HG02571 (cell line): ENCODE results near the gene CNN2.

ENCODE experiments used
- ATAC-seq: cut with Tn5 transposase; IDR thresholded peaks from one replicate; pipeline ENCODE4 v1.9.1; 2021; ENCODE audit warnings: mild to moderate bottlenecking, moderate library complexity; ENCODE audit not compliant: unreplicated experiment

The CNN2 gene

GRCh38 chr19:1080360-1081161, 54.2 kb downstream of the CNN2 start:
- no peak for ATAC-seq

DNA sequence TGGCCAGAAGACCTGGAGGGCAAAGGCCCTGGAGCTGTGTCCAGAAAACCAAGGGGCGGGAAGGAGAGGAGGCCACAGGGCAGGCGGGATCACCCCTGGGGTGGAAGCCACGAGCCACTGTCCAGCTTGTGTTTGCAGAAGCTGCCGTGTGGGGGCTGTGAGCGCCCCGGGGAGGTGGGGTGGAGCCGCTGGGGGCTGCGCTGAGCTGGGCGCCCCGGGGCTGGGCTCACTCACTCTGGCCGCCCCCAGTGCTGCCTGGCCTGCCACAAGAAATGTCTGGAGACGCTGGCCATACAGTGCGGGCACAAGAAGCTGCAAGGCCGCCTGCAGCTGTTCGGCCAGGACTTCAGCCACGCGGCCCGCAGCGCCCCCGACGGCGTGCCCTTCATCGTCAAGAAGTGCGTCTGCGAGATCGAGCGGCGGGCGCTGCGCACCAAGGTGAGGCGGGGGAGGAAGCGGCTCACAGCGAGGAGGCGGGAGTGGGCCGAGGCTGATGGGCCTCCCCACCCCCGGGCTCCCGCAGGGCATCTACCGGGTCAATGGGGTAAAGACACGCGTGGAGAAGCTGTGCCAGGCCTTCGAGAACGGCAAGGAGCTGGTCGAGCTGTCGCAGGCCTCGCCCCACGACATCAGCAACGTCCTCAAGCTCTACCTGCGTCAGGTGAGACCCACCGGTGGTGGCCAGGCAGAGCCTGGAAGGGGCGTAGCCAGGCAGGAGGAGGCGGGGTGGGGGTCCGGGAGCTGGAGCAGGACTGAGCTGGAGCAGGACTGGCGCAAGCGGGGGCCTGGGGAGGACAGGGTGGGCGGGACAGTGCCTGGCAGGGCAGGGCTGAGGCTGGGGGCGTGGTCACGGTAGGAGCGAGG, 55.1 kb downstream of the CNN2 start:
- ATAC-seq: no peak

DNA sequence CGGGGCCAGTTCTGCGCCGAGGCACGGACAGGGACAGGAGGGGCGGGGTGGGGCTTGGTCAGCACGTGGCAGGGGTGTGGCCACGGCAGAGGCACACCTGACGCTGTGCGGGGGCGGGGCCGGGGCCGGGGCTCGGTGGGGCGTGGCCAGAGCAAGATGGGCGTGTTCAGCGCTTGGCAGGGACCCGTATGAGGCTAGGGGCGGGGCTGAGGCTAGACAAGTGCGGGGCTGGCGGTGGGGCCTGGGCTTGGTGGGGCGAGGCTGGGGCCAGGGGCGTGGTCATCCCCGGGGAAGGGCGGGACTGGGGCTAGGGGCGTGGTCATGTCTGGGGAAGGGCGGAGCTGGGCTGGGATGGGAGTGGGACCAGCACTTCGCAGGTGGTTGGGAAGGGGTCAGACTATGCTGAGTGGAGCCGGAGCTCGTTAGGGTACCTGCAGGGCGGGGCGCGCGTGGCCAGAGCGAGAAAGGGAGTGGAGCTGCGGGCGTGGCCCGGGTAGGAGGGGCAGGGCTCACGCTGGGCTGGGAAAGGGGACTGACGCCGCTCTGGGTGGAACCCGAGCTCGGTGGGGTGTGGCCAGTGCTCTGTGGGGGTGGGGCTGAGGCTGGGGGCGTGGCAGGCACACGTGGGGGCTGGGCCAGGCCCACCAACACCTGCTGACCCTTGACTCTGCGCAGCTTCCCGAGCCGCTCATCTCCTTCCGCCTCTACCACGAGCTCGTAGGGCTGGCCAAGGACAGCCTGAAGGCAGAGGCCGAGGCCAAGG, 55.9 kb downstream of the CNN2 start:
- no peak for ATAC-seq

DNA sequence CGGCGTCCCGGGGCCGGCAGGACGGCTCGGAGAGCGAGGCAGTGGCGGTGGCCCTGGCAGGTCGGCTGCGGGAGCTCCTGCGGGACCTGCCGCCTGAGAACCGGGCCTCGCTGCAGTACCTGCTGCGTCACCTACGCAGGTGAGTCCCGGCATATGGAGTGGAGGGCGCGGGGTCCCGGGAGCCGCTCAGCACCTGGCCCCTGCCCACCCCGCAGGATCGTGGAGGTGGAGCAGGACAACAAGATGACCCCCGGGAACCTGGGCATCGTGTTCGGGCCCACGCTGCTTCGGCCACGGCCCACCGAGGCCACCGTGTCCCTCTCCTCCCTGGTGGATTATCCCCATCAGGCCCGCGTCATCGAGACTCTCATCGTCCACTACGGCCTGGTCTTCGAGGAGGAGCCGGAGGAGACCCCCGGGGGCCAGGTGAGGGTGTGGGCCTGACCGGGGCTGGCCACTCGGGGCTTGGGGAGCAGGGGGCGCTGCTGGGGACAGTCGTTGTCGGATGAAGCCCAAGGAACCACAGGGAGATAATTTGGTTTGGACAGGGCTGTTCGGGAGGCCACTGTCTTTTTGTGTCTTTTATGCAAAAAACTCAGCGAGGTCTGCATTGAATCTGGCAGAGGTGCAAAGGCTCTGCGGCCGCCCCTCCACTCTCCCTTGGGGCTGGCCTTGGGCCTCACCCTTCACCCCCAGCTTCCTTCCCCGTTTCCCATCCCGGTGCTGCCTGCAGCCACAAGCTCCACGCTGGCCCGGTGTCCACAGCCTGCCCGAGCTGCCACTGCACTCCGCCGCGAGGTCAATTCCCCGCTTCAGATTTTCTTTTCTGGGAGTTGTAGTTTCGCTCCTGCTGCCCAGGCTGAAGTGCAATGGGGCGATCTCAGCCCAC, 56.8 kb downstream of the CNN2 start:
- no peak for ATAC-seq

GRCh38 chr19:1084024-1084868, 57.8 kb downstream of the CNN2 start:
- ATAC-seq: no peak

- no peak for ATAC-seq
These were observed 58.7 kb downstream of the CNN2 start for GRCh38 chr19:1085053-1085658.

DNA sequence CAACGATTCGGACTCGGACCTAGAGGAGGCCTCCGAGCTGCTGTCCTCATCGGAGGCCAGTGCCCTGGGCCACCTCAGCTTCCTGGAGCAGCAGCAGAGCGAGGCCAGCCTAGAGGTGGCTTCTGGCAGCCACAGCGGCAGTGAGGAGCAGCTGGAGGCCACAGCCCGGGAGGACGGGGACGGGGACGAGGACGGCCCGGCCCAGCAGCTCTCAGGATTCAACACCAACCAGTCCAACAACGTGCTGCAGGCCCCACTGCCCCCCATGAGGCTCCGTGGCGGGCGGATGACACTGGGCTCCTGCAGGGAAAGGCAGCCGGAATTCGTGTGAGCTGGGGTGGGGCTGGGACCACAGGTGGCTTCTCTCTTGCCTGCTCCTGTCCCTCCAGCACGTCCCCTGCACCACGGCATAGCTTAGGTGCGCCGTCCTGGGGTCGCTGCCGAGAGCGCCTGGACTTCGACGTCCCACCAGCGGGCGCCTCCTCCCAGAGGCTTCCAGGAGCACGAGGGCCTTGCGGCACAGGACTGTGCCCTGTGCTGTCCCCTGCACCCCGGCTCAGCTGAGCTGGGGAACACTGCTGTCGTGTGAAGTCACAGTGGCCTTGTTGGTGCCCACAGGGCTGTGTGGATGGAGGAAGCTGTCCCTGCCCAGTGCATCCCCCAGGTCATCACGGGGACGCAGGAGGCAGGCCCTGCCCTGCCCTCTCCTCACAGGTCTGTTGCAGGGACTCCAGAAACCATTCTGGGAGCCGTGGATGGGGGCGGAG, 59.5 kb downstream of the CNN2 start:
- no peak for ATAC-seq

- no peak for ATAC-seq
These were observed 60.2 kb downstream of the CNN2 start for GRCh38 chr19:1086613-1087012.

DNA sequence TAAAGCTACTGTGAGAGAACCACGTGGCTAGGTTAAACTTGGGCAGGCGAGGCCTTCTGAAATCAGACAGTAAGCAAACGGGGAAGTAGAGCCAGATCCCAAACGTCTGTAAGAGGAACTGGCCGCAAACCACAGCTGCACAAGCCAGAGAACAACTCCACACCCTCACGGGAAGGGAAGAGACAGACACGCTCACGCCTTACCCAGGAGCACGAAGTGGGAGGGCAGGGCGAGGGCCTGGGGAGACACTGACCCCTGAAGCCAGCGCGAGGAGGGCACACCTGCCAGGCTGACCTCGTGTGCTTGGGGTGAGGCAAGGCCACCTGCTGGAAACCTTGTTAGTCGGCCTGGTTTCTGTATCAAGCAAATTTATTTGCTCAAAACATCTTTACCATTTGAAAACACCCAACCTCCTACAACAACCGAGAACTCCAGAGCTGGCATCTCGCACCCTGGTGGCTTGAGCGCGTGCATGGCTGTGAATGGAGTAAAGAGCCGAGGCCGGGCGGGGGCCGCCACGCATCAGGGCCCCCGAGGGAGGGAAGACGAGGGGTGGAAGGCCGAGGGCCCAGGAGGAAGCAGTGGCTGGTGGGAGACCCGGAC, 61.5 kb downstream of the CNN2 start:
- ATAC-seq: no peak

- ATAC-seq: no peak
These were observed 62.1 kb downstream of the CNN2 start for GRCh38 chr19:1088416-1089010.
